ENCODE results near the gene MEN1. TPM values are rescaled to one million over a fixed set of nuclear protein-coding genes. Genes with fewer than 3 reads are reported as not detected.

The MEN1 gene
- total and polyA plus RNA-seq, 9 of the 15 experiments (the other 6 are each of a cell fraction or from before 2014, with no cell fraction given), result 3.4 to 57.2 (median 19.3) TPM

GRCh38 chr11:64810271-64810890, at the start of gene MEN1 (continued):
- no peak for TF ChIP-seq CBX5 (IDR thresholded peaks at IDR 0.05; ENCODE audit: borderline replicate concordance, low read depth)
- no peak; the same call in 1 of the 2 replicates for TF ChIP-seq STAT5A (IDR thresholded peaks at IDR 0.05; ENCODE audit: borderline replicate concordance, low read length)
- no peak for TF ChIP-seq ZBTB17 (CRISPR knock-in tag; IDR thresholded peaks at IDR 0.05)
- TF ChIP-seq RAD21 (CRISPR knock-in tag; conservative IDR thresholded peaks at IDR 0.05 in 1 of 2, IDR thresholded peaks at IDR 0.05 in 1 of 2), result no peak
- no peak for TF ChIP-seq RBBP5 (IDR thresholded peaks at IDR 0.05; ENCODE audit: borderline replicate concordance, insufficient read depth, low read length, poor library complexity, severe bottlenecking)
- no peak for TF ChIP-seq RBM34 (IDR thresholded peaks at IDR 0.05; ENCODE audit: borderline replicate concordance, insufficient read depth, low read length)
- TF ChIP-seq PHF20 (IDR thresholded peaks at IDR 0.05; ENCODE audit: partially characterized antibody), result no peak
- TF ChIP-seq RBM14 (IDR thresholded peaks at IDR 0.05; ENCODE audit: borderline replicate concordance, insufficient read depth, low read depth, low read length), result no peak
- TF ChIP-seq, protein P1, sequence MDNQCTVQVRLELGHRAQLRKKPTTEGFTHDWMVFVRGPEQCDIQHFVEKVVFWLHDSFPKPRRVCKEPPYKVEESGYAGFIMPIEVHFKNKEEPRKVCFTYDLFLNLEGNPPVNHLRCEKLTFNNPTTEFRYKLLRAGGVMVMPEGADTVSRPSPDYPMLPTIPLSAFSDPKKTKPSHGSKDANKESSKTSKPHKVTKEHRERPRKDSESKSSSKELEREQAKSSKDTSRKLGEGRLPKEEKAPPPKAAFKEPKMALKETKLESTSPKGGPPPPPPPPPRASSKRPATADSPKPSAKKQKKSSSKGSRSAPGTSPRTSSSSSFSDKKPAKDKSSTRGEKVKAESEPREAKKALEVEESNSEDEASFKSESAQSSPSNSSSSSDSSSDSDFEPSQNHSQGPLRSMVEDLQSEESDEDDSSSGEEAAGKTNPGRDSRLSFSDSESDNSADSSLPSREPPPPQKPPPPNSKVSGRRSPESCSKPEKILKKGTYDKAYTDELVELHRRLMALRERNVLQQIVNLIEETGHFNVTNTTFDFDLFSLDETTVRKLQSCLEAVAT (IDR thresholded peaks at IDR 0.05), result no peak
- TF ChIP-seq ZNF589 (CRISPR knock-in tag; IDR thresholded peaks at IDR 0.05; ENCODE audit: low read depth), result no peak
- TF ChIP-seq CBX3 (IDR thresholded peaks at IDR 0.05; ENCODE audit: borderline replicate concordance in 1 of 2, low read length in 2 of 2), result no peak
- TF ChIP-seq HCFC1 (IDR thresholded peaks at IDR 0.05; ENCODE audit: low read depth, low read length), result peak; percentile 90
- no peak for TF ChIP-seq THRAP3 (IDR thresholded peaks at IDR 0.05; ENCODE audit: borderline replicate concordance)
- TF ChIP-seq HDAC2 (IDR thresholded peaks at IDR 0.05), result no peak
- TF ChIP-seq, protein P2, sequence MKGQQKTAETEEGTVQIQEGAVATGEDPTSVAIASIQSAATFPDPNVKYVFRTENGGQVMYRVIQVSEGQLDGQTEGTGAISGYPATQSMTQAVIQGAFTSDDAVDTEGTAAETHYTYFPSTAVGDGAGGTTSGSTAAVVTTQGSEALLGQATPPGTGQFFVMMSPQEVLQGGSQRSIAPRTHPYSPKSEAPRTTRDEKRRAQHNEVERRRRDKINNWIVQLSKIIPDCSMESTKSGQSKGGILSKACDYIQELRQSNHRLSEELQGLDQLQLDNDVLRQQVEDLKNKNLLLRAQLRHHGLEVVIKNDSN (CRISPR knock-in tag; IDR thresholded peaks at IDR 0.05), result no peak
- TF ChIP-seq ZC3H11A (IDR thresholded peaks at IDR 0.05; ENCODE audit: low read depth, low read length), result no peak
- no peak for TF ChIP-seq ZNF174 (CRISPR knock-in tag; IDR thresholded peaks at IDR 0.05)
- no peak for TF ChIP-seq ZFP30 (CRISPR knock-in tag; IDR thresholded peaks at IDR 0.05; ENCODE audit: borderline replicate concordance)
- TF ChIP-seq SIRT6 (IDR thresholded peaks at IDR 0.05; ENCODE audit: low read depth, low read length), result no peak
- TF ChIP-seq, protein P3, sequence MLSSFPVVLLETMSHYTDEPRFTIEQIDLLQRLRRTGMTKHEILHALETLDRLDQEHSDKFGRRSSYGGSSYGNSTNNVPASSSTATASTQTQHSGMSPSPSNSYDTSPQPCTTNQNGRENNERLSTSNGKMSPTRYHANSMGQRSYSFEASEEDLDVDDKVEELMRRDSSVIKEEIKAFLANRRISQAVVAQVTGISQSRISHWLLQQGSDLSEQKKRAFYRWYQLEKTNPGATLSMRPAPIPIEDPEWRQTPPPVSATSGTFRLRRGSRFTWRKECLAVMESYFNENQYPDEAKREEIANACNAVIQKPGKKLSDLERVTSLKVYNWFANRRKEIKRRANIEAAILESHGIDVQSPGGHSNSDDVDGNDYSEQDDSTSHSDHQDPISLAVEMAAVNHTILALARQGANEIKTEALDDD (IDR thresholded peaks at IDR 0.05), result no peak
